HG03378 (cell line): Measurements from ENCODE around the gene ICE1.

ENCODE experiments used
- ATAC-seq: cut with Tn5 transposase; IDR thresholded peaks from one replicate; pipeline ENCODE4 v1.9.1; 2021; ENCODE audit warnings: mild to moderate bottlenecking, moderate library complexity; ENCODE audit not compliant: unreplicated experiment

Gene ICE1

DNA sequence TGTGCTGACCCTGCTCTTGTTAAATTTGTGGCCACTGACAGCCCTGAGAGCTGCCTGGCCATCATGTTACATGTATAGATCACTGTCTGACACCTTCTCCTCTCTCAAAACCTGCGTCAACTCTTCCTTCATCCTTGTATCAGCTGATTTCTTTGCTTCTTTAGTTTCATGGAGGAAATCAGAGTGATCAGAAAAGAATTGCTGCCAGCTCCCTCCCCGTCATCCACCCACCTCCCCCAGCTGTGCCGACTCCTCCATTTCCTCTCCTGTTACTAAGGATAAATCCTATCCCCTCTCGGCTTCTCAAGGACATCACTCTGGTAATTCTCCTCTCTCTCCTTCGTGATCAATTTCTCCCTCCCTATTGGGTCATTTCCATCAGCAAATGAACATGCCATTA, 108.9 kb downstream of the ICE1 start:
- no peak for ATAC-seq

GRCh38 chr5:5532306-5533076, 110.0 kb downstream of the ICE1 start:
- ATAC-seq = no peak

- ATAC-seq = no peak
Observed at GRCh38 chr5:5533927-5534326, 111.5 kb downstream of the ICE1 start.

- ATAC-seq = no peak
Observed at GRCh38 chr5:5534333-5534732, 111.9 kb downstream of the ICE1 start.

DNA sequence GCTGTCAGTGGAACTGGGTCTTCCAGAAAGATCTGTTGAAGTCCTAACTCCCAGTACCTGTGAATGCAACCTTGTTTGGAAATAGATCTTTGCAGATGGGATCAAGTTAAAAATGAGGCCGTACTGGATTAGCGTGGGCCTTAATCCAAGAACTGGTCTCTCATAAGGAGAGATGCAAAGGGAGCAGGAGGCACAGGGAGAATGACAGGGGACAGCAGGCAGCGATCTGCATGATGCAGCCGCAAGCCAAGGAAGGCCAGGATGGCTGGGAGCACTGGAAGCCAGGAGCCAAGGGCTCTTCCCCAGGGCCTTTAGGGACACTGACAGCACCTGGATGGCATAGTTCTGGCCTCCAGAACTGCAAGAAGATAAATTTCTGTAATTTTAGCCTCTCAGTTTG, 114.4 kb downstream of the ICE1 start:
- no peak for ATAC-seq

DNA sequence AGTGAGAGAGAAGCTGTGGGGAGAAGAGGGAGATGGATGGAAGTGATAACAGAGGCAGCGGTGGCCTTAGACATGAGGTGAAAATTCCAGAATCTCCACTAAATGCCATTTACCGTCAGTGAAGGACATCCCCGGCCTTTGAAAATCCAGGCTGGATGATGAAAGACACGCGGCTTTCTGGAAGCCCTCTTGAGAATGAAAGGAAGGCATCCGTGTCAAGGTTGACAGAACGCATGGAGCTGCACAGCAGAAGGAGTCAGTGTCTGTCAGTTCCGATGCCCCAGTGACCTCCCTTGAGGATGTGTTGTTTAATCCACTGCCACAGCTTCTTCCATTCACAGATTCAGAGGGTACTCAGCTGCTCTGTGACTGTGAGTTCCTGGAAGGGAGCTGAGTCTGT, 114.9 kb downstream of the ICE1 start:
- ATAC-seq = no peak

DNA sequence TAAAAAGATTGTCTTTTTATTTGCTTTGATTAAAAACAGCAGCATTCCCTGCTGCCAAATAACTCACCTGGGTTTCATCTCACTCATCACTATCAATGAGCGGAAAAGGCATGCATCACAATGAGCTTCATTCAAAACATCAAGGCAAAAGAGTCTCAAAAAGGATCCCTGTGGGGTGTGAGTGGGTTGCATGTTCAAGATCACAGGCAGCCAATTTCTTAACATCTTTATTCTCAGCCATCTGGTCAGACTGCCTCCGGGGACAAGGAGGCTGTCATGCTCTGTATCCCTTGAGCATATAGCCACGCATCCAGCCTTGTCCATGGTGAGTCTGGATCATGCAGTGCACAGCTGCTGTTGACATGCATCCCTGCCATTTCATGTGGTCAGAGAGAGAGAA, 117.1 kb downstream of the ICE1 start:
- no peak for ATAC-seq
